ENCODE measurements around the gene SOCS7.

The SOCS7 gene

DNA sequence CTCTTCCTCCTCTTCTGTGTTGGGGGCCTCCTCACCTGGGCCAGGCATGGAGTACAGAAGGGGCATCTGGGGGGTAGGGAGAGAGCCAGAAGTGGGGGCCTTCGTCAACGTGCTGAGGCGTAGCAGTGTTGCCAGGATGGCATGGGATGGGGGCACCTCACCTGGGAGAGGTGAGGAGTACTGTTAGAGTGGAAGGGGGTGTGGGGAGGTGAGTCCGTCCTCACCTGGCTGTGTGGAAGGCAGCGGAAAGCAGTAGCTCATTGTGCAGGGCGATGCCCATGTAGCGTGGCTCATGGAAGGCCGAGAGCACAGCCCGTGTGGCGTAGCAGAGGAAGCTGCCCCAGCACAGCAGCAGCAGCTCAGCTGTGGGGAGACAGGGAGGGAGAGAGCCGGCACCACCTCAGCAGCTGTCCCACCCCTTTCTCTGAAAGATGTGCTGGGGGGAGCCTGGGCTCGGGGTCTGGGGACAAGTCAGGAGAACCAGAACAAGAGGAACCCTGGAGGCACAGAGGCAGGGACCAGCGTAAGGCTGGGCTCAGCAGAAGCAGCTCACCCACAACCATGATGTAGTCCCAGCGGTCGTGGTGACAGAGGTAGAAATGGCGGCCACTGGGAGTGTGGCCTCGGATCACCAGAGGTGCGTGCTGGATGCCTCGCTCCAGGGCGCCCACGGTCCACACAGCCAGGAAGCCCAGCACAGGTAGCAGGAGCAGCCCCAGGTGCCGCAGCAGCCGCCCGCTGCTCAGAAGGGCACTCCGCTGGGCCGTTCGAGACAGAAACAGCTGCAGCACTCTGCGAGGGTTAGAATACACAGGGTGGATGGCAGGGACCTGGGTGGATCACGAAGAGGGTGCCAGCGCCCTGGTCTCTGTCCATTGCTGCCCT, 16.9 kb upstream of the SOCS7 start:
- no peak for DNase-seq (ENCODE audit: low read depth in 2 of 3, low spot score in 2 of 3)

DNA sequence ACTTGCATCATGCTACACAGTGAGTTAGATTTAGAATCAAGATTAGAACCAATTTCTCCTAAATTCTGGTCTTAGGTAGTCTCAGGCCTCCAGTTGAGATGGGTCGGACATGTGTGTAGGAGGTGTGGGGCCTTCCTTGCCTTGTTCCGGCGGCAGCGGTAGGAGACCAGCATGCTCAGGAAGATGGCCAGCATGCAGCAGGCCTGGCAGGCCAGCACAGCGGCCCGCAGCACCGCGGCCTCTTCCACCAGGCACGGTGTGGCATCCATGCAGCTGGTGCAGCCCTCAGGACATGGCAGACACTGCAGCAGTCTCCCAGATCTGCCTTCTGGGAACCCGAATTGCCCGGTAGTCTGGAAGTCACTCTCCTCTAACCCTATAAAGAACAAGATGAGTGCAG, 14.8 kb upstream of the SOCS7 start:
- DNase-seq (ENCODE audit: low read depth in 2 of 3, low spot score in 2 of 3) = no peak

DNA sequence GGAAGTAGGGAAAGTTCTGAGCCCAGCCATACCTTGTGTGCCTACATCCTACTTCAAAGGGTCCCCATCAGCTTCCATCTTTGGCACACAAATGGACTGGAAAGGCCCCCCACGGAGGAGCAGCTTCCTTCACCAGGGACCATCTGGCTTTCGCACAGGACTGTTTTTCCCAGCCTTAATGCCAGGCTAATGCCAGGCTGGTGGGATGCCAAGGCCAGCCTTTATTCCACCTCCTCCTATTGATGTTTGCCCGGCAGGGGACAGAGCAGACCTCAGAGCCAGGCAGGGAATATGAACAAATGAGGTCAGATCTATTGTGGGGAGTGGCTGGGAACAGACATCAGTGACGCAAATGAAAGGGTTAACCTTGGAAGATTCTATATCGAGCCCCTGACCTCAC, 13.6 kb upstream of the SOCS7 start:
- no peak for DNase-seq (ENCODE audit: low read depth in 2 of 3, low spot score in 2 of 3)

DNA sequence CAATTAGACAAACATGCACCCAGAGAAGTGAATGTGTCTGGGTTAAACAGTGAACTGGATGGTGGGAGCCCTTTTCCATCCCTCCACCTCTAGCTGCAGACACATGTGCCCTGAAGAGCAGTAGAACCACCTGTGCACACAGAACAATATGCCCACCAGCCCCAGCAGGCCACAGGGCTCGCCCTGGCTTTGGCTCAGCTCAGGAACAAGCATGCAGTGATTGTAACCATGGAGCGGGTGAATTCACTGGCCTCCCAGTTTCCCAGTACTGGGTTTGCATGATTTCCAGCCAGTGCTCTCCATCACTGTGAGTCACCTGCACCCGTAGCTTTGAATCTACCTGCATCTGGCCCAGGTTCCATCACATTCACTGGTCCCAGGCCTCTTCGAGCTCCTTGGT, 13.1 kb upstream of the SOCS7 start:
- no peak for DNase-seq (ENCODE audit: low read depth in 2 of 3, low spot score in 2 of 3)

DNA sequence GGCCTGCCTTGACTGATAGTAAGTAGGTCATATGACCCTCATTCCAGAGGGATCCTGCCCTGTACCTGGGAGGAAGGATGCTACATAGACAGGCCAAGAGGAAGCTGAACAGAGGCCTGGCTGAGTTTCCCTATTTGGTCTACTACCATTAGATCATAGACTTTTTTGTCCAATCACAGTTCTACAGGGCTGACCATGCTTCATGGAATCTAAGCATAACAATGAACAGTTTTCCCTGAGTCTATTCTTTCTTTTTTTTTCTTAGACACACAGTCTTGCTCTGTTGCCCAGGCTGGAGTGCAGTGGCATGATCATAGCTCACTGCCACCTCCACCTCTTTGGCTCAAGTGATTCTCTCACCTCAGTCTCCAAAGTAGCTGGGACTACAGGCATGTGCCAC, 11.8 kb upstream of the SOCS7 start:
- DNase-seq (ENCODE audit: low read depth in 2 of 3, low spot score in 2 of 3) = no peak

DNA sequence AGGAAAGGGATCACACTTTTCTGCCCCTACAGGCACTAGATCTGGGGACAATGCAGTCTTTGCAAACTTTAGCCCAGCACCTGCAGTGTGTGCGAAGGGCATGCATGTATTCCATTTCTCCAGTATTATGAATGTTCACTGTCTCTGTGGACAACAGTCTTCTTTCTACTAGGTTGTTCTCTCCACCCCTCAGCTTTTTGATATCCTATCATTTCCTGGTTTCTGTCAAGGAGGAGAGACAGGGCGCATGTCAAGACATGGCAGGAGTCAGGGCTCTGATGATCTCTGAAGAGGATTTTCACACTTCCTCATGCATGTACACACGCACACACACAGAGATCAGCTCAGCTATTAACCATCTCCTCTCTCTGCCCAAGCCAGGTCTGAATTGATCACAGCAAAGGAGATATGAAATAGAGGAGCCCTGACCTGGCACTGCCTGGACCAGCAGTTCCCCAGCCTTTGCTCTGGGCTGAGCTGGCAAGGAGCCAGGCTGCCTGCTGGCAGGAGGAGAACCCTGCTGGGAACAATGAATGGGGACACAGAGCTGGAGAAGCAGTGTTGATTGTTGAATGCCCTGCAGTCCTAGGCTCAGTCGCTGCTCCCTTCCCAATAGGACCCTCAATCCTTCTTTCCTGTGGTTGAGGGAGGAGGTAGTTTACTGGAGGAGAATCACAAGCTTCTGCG, 10.5 kb upstream of the SOCS7 start:
- DNase-seq (ENCODE audit: low read depth in 2 of 3, low spot score in 2 of 3) = no peak

DNA sequence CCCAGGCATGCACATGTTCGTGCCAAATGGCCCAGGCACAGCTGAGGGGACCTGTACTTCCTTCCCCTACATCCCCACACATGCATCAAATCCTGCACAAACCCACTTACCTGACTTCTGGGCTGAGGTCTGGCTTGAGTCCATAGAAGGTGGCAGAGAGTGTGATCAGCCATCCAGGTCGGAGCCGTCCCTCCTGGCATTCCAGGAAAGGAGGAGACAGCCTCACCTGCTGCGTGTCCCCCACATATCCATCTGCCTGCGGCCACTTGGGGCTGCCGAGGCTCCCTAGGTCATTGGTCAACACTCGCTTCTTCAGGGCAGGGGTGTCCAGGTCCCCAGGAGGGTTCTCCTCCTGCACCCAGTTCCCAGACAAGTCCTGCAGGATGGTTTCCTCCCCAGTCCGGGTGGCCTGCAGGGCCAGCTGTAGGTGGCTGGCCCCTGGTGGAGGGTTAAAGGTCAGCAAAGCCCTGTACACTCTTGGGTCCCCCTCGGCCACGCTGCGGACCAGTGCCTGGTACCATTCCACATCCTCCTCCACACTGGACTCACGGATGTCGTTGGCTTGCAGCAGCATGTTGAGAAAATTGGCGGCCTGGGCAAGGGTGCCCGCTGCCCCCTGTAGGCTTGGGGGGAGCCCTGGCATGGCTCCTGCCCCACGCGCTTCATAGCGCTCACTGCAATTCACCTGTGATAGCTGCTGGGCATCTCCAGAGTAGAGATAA, 8.6 kb upstream of the SOCS7 start:
- DNase-seq (ENCODE audit: low read depth in 2 of 3, low spot score in 2 of 3) = no peak

DNA sequence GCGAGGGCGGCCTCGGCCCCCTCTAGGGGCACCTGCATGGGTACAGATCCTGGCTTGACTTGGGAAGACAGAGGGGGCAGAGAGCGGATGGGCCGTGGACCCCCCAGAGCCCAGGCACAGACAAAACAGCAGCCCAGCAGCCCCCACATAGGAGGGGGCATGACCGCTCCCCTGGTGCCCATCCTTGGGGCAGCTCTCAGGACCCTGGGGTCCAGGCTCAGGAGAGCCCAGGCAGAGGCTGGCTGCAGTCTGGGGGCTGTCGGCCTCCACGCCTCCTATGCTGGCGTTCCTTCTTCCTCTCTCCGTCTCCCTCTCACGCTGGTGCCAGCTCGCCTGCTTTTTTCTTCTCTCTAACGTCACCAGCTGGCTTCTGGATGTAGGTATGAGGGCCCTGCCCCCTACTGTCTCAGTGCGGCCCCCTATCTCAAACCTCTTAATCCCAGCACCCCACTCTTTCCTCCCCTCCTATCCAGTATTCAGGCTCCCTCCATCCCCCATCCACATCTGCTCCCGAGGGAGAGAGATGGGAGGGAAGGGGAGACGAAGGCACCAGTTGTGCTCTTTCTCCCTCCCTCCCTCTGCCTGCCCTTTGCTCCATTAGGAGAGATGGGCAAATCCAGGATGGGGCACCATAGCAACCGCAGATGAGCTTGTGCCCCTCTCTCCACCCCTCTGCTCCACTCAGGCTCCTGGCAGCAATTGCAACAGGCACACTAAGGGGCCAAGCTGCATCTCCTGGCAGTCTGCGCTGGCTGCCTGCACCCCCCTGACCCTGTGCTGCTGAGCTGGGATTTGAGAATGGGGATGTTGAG, 7.8 kb upstream of the SOCS7 start, which contains the start of gene GPR179:
GPR179 (minus strand) TSS at position 349 of the 812 bp plus-strand sequence; CDS start at position 182, 167 bp downstream.
- DNase-seq (ENCODE audit: low read depth in 2 of 3, low spot score in 2 of 3) = no peak

DNA sequence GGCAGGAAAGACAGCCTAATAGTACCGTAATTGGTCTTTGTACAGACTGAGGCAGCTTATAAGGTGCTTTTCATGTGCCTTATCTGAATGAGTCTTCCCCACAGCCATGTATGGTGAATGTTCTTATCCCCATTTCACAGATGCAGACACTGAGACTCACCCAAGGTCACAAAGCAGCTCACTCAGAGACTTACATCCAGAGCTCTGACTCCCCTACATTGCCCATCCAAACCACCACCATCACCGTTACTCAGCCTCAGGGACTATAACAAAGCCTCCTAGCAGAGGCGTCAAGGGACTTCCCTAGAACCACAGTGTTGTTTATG, 7.3 kb upstream of the SOCS7 start:
- no peak for DNase-seq (ENCODE audit: low read depth in 2 of 3, low spot score in 2 of 3)

DNA sequence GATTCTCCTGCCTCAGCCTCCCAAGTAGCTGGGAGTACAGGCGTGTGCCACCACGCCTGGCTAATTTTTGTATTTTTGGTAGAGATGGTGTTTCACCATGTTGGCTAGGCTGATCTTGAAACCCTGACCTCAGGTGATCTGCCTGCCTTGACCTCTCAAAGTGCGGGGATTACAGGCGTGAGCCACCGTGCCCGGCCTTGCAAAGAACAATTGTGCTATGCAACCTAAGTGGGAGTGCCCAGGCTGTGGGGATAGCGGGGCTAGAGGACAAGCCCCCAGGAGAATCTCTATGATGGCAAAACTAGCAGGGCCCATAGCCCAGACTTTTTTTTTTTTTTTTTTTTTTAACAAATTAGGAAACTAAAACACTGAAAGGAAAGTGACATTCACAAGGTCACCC, 5.9 kb upstream of the SOCS7 start:
- DNase-seq (ENCODE audit: low read depth in 2 of 3, low spot score in 2 of 3) = no peak

DNA sequence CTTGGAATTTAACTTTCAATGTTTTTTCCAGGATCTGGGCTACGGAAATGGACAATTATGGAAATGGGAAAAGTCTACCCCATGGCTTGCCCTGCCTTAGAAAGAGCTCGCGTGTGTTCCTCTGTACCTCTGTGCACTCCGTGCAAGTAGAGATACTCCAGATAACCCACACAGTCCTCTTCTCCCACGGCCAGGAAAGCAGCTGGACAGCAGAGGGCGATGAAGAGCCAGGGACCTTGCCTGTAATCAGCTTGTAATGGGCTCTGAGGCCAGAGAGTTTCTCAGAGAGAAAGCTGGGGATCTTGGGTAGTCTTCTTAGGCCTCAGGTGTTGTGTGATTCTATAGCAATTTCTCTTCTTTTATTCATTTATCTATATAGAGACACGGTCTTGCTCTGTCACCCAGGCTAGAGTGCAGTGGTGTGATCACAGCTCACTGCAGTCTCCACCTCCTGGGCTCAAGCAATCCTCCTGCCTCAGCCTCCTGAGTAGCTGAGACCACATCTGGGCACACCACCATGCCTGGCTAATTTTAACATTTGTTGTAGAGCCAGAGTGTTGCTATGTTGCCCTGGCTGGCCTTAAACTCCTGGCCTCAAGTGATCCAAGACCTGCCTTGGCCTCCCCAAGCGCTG, 2.4 kb upstream of the SOCS7 start:
- peak; percentile 51 to 71 (median 58) for DNase-seq (ENCODE audit: low read depth in 2 of 3, low spot score in 2 of 3)

DNA sequence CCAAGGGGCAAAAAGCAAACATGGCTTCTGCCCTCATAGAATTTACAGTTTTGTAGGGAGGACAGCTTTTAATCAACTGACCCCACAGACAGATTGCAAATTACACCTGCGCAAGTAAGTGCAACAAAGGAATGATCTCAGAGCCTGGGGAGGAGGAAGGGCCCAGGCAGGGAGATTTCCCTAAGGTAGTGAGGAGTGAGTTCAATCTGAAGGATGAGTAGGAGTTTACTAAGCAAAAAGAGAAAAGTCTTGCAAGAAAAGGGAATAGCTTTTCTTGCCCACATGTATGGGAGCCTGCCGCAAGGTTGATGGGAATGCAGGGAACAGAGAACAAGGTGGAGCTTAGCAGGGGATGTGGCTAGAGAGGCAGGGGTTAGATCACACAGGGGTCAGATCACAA, 1.6 kb upstream of the SOCS7 start:
- no peak for DNase-seq (ENCODE audit: low read depth in 2 of 3, low spot score in 2 of 3)

DNA sequence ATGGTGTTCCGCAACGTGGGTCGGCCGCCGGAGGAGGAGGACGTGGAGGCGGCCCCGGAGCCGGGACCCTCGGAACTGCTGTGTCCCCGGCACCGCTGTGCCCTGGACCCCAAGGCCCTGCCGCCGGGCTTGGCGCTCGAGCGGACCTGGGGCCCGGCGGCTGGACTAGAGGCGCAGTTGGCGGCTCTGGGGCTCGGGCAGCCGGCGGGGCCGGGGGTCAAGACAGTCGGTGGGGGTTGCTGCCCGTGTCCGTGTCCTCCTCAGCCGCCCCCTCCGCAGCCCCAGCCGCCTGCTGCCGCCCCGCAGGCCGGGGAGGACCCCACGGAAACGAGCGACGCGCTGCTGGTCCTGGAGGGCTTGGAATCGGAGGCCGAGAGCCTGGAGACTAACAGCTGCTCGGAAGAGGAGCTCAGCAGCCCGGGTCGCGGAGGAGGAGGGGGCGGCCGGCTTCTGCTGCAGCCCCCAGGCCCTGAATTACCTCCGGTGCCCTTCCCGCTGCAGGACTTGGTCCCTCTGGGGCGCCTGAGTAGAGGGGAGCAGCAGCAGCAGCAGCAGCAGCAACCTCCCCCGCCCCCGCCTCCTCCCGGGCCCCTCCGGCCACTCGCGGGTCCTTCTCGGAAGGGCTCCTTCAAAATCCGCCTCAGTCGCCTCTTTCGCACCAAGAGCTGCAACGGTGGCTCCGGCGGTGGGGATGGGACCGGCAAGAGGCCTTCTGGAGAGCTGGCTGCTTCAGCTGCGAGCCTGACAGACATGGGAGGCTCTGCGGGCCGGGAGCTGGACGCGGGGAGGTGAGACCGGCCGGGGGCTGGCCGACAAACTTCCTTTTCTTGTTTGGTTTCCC, 821 bp downstream of the SOCS7 start:
- DNase-seq (ENCODE audit: low read depth in 2 of 3, low spot score in 2 of 3) = peak in 2 of 3 experiments; percentile 4 to 13

DNA sequence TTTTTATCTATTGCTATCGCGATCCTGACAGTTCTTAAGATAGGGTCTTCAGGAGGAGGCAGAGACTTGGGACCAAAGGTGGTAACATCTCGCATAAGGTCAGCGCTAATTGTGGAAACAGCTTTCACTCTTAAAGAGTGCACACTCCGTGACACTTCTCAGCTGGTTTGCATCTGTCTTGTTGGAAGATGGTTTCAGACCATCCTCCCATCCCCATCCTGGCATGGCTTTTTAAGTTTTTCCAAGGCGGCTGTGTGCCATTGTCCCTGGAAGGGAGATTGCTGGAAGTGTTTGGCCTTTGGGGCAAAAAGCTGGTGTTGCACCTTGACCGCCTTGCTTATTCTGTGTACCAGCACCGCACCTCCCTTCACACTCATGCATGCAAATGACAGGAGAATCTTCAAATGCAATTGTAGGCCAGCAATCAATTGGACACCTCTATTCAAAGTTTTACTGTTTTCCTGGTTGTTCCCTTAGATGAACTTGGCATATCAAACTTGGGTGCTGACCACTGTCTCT, 1.5 kb downstream of the SOCS7 start:
- DNase-seq (ENCODE audit: low read depth in 2 of 3, low spot score in 2 of 3) = no peak

DNA sequence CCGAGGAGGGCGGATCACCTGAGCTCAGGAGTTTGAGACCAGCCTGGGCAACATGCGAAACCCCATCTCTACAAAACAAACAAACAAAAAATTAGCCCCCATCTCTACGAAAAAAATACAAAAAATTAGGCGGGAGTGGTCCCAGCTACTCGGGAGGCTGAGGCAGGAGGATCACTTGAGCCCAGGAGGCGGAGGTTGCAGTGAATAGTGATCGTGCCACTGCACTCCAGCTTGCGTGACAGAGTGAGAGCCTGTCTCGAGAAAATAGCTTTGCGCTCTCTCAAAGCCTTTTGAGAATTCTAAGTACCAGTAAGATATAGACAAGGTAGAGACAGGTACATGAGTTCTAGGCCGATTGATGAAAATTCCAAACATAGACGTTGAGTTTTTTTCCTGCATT, 2.0 kb downstream of the SOCS7 start:
- DNase-seq (ENCODE audit: low read depth in 2 of 3, low spot score in 2 of 3) = no peak

DNA sequence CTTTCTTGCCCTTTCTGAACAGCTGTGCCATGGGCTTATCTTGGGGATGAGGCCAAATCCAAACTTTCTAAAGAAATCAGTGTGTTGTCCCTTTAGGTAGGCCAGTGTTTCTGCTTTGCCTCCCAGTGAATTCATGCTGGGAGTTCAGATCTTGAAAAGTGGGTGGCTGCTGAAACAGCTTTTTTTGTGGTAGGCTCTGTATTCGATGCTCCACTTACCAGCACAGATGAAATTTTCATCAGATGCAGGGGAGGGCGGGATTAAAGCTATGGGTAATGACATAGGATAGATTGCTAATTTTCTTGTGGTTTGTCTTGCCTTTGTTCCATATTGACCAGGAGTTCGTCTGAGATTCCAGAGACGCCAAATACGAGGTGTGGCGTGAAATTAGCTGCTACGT, 2.8 kb downstream of the SOCS7 start:
- DNase-seq (ENCODE audit: low read depth in 2 of 3, low spot score in 2 of 3) = no peak

DNA sequence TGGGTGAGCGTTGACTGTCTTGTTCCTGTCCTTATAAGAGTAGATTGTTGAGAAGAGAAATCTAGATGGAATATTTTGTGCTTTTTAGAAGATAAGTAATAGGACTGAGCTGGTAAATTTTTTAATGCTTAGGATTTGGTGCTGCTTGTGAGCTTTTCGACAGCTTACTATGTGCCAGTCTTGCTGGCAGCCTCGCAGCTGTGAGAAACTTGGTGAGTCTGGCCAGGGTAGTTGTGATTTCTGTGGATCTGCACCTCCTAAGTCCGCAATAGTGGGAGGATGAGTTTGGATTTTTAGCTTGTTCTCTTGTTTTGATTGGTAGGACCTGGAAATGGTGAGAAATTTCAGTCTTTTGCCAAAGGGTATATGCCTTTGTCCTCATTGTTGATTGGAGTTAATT, 3.6 kb downstream of the SOCS7 start:
- no peak for DNase-seq (ENCODE audit: low read depth in 2 of 3, low spot score in 2 of 3)

DNA sequence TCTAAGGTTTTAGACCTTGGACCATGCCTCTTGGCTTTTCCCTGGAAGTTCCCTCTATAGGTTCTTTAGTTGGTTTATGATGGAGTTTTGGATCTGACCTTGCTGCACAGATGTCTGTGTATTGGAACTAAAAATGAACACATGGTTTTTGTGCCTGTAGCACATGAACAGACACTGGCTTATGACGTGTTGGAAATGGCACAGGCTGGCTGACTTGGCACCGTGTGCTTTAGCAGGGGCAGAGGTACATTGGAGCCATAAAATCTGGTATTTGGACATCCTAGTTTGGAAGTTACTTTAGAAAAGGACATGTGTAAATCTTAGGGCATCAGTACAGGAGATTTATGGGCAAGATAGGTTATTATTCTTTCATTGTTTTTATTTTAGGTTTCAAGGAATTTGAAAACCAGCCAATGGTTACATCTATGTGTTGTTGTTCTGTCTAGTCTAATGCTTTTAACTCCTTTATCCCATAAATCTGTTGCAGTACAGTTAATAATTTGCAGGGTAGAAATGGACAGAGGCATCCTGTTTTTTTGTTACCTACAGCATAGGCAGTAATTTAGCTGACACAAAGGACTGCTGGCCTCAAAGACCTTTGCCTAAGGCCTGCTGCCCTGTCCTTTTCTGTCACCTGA, 6.0 kb downstream of the SOCS7 start:
- no peak for DNase-seq (ENCODE audit: low read depth in 2 of 3, low spot score in 2 of 3)
